ENCODE measurements around the gene FBLN1. TPM values are rescaled to one million over a fixed set of nuclear protein-coding genes. Genes with fewer than 3 reads are reported as not detected.

Gene FBLN1
- total and polyA plus RNA-seq, 2 of the 8 experiments (the other 6 are each of a cell fraction or from before 2014, with no cell fraction given): 159 to 168 TPM

DNA sequence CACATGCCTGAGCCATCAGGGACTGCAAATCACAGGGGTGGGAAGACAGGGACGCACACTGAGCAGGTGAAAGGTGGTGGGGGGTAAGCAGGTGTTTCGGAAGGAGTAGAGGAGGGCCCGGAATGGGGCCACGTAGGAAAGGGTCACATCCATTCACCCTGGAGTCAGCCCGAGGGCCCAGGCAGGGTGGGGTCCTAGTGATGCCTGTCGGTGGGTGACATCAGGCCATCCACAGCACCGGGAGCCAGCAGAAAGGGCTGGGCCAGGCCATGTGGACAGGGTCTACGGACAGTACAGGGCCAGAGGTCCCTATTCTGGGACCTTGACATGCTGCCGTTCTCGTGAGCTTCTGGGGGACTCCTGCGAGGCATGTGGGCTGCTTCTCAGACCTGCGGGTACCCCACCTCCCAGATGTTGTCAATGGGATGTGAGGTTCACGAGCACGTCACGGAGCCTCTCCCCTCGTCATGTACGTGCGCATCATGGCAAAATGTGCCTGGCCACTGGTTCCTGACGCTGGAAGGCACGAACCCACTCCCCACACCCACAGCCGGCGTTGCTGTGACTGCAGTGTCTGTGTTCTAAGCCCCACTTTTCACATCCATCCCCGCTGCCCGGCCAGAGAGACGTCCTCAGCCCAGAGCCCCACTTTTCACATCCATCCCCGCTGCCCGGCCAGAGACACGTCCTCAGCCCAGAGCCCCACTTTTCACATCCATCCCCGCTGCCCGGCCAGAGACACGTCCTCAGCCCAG, 84.1 kb downstream of the FBLN1 start:
- Histone ChIP-seq H2BK12ac (ENCODE audit: low read depth, low read length) (no peak overlapping the region), H3K4me1 (replicated peaks in 1 of 4; ENCODE audit: control insufficient read depth in 3 of 4, insufficient read depth in 4 of 4, low read length in 3 of 4) (peaks cover 0 to 7% (median 0%) of the 10 kb centered on the region in 4 experiments; a peak in 5 of 7 replicates), H4K8ac (ENCODE audit: extremely low read depth, insufficient read depth, low read length) (peak overlapping the region; percentile 69; the same call in 1 of the 2 replicates), H2BK5ac (ENCODE audit: low read depth, low read length) (no peak overlapping the region), H4K20me1 (replicated peaks in 1 of 2; ENCODE audit: control insufficient read depth in 1 of 2, insufficient read depth in 2 of 2, low read length in 2 of 2) (peaks cover 0 to 3% of the 10 kb centered on the region in 2 experiments), H3K27ac (ENCODE audit: low read depth, low read length) (no peak overlapping the region), H4K91ac (replicated peaks; ENCODE audit: insufficient read length, low read length) (no peak overlapping the region), H3K36me3 (ENCODE audit: control insufficient read depth in 2 of 4, insufficient read depth in 4 of 4, low read length in 3 of 4) (no peaks in the 10 kb centered on the region), H2BK20ac (ENCODE audit: low read length) (no peak overlapping the region), H2AK5ac (ENCODE audit: low read depth, low read length) (no peak overlapping the region), H3K18ac (ENCODE audit: extremely low read depth, low read length) (no peak overlapping the region), H3K14ac (ENCODE audit: insufficient read length) (no peak overlapping the region), H2AFZ (ENCODE audit: low read length) (no peak overlapping the region), H3K4me2 (ENCODE audit: insufficient read depth in 1 of 2, low read depth in 2 of 2, low read length in 2 of 2) (no peak overlapping the region), H3K27me3 (replicated peaks in 1 of 4; ENCODE audit: control insufficient read depth in 3 of 4, extremely low read depth in 1 of 4, insufficient read depth in 3 of 4, low read length in 3 of 4) (no peaks in the 10 kb centered on the region; a peak in 1 of 7 replicates), H3K23ac (ENCODE audit: insufficient read length) (no peak overlapping the region), H4K5ac (ENCODE audit: insufficient read length, low read depth, low read length) (no peak overlapping the region), H3K9ac (replicated peaks in 1 of 4; ENCODE audit: extremely low read depth in 1 of 4, low read depth in 3 of 4, low read length in 3 of 4) (no peak overlapping the region), H3K9me3 (ENCODE audit: insufficient read depth in 2 of 2, low read depth in 1 of 2, low read length in 1 of 2) (no peaks in the 10 kb centered on the region), H3K23me2 (ENCODE audit: low read depth, low read length) (no peaks in the 10 kb centered on the region; the same call in 1 of the 2 replicates), H3K4me3 (ENCODE audit: extremely low read depth in 1 of 4, insufficient read depth in 2 of 4, low read depth in 3 of 4, low read length in 4 of 4) (no peak overlapping the region), H3K4ac (replicated peaks; ENCODE audit: insufficient read length, low read depth, low read length) (no peak overlapping the region), H3K79me1 (ENCODE audit: low read depth, low read length) (no peaks in the 10 kb centered on the region), H3K79me2 (ENCODE audit: control insufficient read depth in 1 of 2, insufficient read depth in 2 of 2, low read length in 2 of 2) (no peaks in the 10 kb centered on the region), H2BK15ac (ENCODE audit: low read length) (no peak overlapping the region), H3K56ac (replicated peaks; ENCODE audit: insufficient read length, low read depth, low read length) (no peak overlapping the region), H2BK120ac (replicated peaks; ENCODE audit: low read depth, low read length) (no peak overlapping the region)
- TF ChIP-seq SP4 (IDR thresholded peaks at IDR 0.05; ENCODE audit: low read length) (no peak), HDAC2 (IDR thresholded peaks at IDR 0.05; ENCODE audit: borderline replicate concordance in 1 of 2, low read depth in 2 of 2, low read length in 2 of 2) (no peak), JUND (IDR thresholded peaks at IDR 0.05; ENCODE audit: low read length) (no peak), CREB1 (IDR thresholded peaks at IDR 0.05) (no peak), SP2 (IDR thresholded peaks at IDR 0.05; ENCODE audit: low read length) (no peak), BCL11A (IDR thresholded peaks at IDR 0.05; ENCODE audit: low read depth in 2 of 2, low read length in 2 of 2) (no peak), POLR2A (IDR thresholded peaks at IDR 0.05; ENCODE audit: control extremely low read depth in 1 of 2, low read depth in 2 of 2, low read length in 2 of 2) (no peak)
- no peak for FAIRE-seq
- ChIA-PET POLR2A (ENCODE audit: partially characterized antibody) (no interaction called here), CTCF (ENCODE audit: partially characterized antibody) (interaction anchor here (0.7 to 2.8 kb wide), 6 partner anchors 10 to 317 kb away, joined by 3 to 8 read pairs (median 6); no protein-coding TSS in a partner anchor)
- WGBS, 2 experiments (ENCODE audit: extremely low coverage in 1 of 2, insufficient coverage in 1 of 2, insufficient read length in 1 of 2, insufficient replicate concordance in 2 of 2, low coverage in 1 of 2, low lambda C conversion rate in 2 of 2, missing lambda C conversion rate in 1 of 2): 88% methylated on average over 23 of the region's 31 CpGs; no CpG with 5 or more reads in 1 of the 2 experiments
- no peak for DNase-seq (ENCODE audit: low read depth in 1 of 2, low spot score in 2 of 2)

All from H1 (cell line).